Panc1 (cell line): ENCODE data around the gene ISCU. TPM values are rescaled to one million over a fixed set of nuclear protein-coding genes. Genes with fewer than 3 reads are reported as not detected.

Experiments
- ATAC-seq: fragments of 200-7000 bp; cut with Tn5 transposase; 2 replicates; pipeline ENCODE4 v1.9.1; 2020; ENCODE audit warnings: mild to moderate bottlenecking, moderate library complexity
- BruUV-seq: library from RNA; stranded (reverse); fragments of 400-500 nt; replicated peaks from 2 replicates; lab custom pipeline; 2021; lab: Mats Ljungman, UMichigan
- CTCF ChIA-PET: fragments of 300-600 bp; sonication (Branson Sonifier 250); formaldehyde crosslinking; loops from one replicate; lab custom pipeline; 2022; ENCODE audit warnings: antibody characterized with exemption; lab: Charles Lee
- POLR2A ChIA-PET: fragments of 300-600 bp; sonication (Branson Sonifier 250); formaldehyde crosslinking; loops from one replicate; lab custom pipeline; 2022; ENCODE audit warnings: antibody characterized with exemption; lab: Charles Lee
- DNase-seq: peaks from one replicate; pipeline ENCODE4 v3.0.0-alpha.2; 2010; ENCODE audit warnings: low read depth, low spot score
- H3K27ac ChIP-seq: 2 replicates; pipeline ENCODE4 v1.5.1; 2011; ENCODE audit warnings: mild to moderate bottlenecking, low read length, inconsistent platforms
- H3K27me3 ChIP-seq: fragments of 200-500 bp; sonication (Bioruptor generic); 2 replicates; pipeline ENCODE4 v1.6.0; 2014; ENCODE audit warnings: low read length, inconsistent platforms; ENCODE audit not compliant: control insufficient read depth, insufficient read depth
- H3K36me3 ChIP-seq: fragments of 200-500 bp; sonication (Bioruptor generic); 2 replicates; pipeline ENCODE4 v1.5.1; 2014; ENCODE audit warnings: inconsistent platforms, mild to moderate bottlenecking, low read length, moderate library complexity; ENCODE audit not compliant: control insufficient read depth, insufficient read depth
- H3K4me1 ChIP-seq: 2 replicates; pipeline ENCODE4 v1.5.1; 2011; ENCODE audit warnings: inconsistent platforms, mild to moderate bottlenecking, low read length, moderate library complexity; ENCODE audit not compliant: control insufficient read depth, insufficient read depth
- H3K4me3 ChIP-seq, 2 experiments: 2 replicates each; pipeline ENCODE4 v1.5.1; 2011 to 2012; ENCODE audit warnings: low read depth in 2 of 2, low read length in 2 of 2, mild to moderate bottlenecking in 2 of 2, inconsistent platforms in 1 of 2, moderate library complexity in 1 of 2
- H3K9me3 ChIP-seq: fragments of 200-500 bp; sonication (Bioruptor generic); 2 replicates; pipeline ENCODE4 v1.5.1; 2014; ENCODE audit warnings: low read depth, mild to moderate bottlenecking, inconsistent platforms, low read length, moderate library complexity; ENCODE audit not compliant: control insufficient read depth, insufficient read depth
- CTCF ChIP-seq: fragments of 450-650 bp; IDR thresholded peaks from 2 replicates; pipeline ENCODE4 v1.5.1; 2017; ENCODE audit warnings: mild to moderate bottlenecking
- POLR2AphosphoS5 ChIP-seq: IDR thresholded peaks from 2 replicates; pipeline ENCODE4 v1.6.1; 2012; ENCODE audit warnings: mild to moderate bottlenecking, low read depth, low read length, moderate library complexity
- REST ChIP-seq, 2 experiments: IDR thresholded peaks; 2 replicates each; pipeline ENCODE4 v1.6.1; 2011 to 2012; ENCODE audit warnings: low read depth in 2 of 2, control low read depth in 1 of 2, low read length in 1 of 2, mild to moderate bottlenecking in 1 of 2, moderate library complexity in 1 of 2; ENCODE audit not compliant: insufficient read depth in 1 of 2
- SIN3A ChIP-seq: IDR thresholded peaks from 2 replicates; pipeline ENCODE4 v1.6.1; 2012; ENCODE audit warnings: low read depth, mild to moderate bottlenecking, low read length, moderate library complexity, borderline replicate concordance; ENCODE audit not compliant: insufficient read depth
- TCF7L2 ChIP-seq: IDR thresholded peaks from 2 replicates; pipeline ENCODE4 v1.6.1; 2011; ENCODE audit warnings: mild to moderate bottlenecking, low read depth, low read length, inconsistent platforms
- in situ Hi-C: cut with HindIII; loops from 2 replicates; pipeline ENCODE4 v1.10.0; 2016; ENCODE audit warnings: low sequenced_read_pairs, low pct_unique_long_range_greater_than_20kb
- intact Hi-C: fragments of 100-400 bp; cut with micrococcal nuclease; formaldehyde crosslinking; loops from one replicate; pipeline ENCODE4 v1.10.0; 2022; ENCODE audit not compliant: unreplicated experiment
- total RNA-seq: library from RNA; stranded (reverse); gene quantifications from one replicate; pipeline ENCODE4 v1.2.1, GENCODE V29; 2021; ENCODE audit not compliant: unreplicated experiment

The ISCU gene
- total RNA-seq, 1 experiment from 2014 or later: 66.1 TPM

DNA sequence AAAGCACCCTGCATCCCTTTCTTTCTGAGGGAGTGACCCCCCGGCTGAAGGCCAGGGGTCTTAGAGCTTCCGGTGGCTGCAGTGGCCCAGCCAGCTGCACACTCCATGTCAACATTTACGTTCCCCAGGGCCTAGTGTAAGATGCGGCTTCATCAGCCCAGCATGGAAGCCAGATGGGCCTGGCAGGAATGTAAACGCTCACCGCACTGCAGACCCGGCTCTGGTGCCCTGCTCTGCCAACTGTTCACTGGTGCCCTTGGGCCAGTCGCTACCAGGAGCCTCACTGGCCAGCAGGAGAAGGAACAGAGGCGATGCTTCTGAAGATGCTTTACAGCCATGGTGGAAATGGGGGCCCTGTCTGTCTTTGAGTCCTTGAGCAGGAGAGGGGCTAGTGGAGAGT is 44.1 kb downstream of the ISCU start:
- intact Hi-C loops: no loop called here
- ChIA-PET CTCF (no interaction called here), POLR2A (no interaction called here)
- BruUV-seq: no TSS peak
- ATAC-seq: no peak
- Histone ChIP-seq H3K4me1 (no peaks in the 10 kb centered on the region), H3K36me3 (no peaks in the 10 kb centered on the region), H3K27ac (no peak overlapping the region), H3K9me3 (no peaks in the 10 kb centered on the region), H3K27me3 (no peaks in the 10 kb centered on the region), H3K4me3 (no peak overlapping the region)
- in situ Hi-C loops: no loop called here
- DNase-seq: no peak
- TF ChIP-seq CTCF (no peak), SIN3A (no peak), POLR2AphosphoS5 (no peak), REST (IDR thresholded peaks at IDR 0.05; ENCODE audit: insufficient read depth in 1 of 2, low read depth in 2 of 2, low read length in 1 of 2) (no peak), TCF7L2 (no peak)

DNA sequence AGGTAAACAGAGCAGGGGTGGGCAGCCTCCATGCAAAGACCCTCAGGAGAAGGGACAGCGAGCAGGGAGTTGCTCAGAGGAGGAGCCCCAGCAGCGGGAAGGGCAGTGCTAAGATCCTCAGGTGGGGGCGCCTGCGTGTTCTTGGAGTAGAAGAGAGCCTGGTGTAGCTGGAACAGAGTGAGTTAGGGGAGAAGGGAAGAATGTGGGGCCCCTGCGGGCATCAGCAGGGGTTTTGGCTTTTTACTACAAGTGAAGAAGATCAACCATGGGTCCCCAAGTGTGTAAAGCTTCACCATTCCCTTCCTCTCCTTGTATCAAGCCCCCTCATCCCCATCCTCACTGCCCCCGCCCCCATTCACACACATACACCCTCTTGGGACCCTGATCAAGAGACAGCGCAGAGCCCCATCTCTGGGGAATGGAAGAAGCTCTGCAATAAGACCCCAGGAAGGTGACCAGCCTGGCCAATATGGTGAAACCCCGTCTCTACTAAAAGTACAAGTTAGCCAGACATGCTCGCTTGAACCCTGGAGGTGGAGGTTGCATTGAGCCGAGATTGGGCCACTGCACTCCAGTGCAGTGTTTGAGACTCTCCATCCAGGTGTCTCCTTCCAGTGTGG is 45.7 kb downstream of the ISCU start:
- POLR2A ChIA-PET: no interaction called here
- in situ Hi-C loops (no loop called here), intact Hi-C loops (no loop called here)
- no peaks in the 10 kb centered on the region for H3K9me3 ChIP-seq
- DNase-seq: no peak
- TF ChIP-seq CTCF: no peak
- TF ChIP-seq REST (IDR thresholded peaks at IDR 0.05; ENCODE audit: insufficient read depth in 1 of 2, low read depth in 2 of 2, low read length in 1 of 2): no peak
- no peak for TF ChIP-seq SIN3A
- no peak for TF ChIP-seq TCF7L2
- no peak for TF ChIP-seq POLR2AphosphoS5
- H3K27ac ChIP-seq: no peak overlapping the region
- no peaks in the 10 kb centered on the region for H3K27me3 ChIP-seq
- no peak for ATAC-seq
- H3K36me3 ChIP-seq: no peaks in the 10 kb centered on the region
- no TSS peak for BruUV-seq
- H3K4me1 ChIP-seq: peaks cover 9% of the 10 kb centered on the region
- CTCF ChIA-PET: no interaction called here
- H3K4me3 ChIP-seq: no peak overlapping the region
